ENCODE data around the gene TWF2. TPM values are rescaled to one million over a fixed set of nuclear protein-coding genes. Genes with fewer than 3 reads are reported as not detected.

The TWF2 gene
- total RNA-seq, 1 donor from 2014 or later, result 26.6 TPM

DNA sequence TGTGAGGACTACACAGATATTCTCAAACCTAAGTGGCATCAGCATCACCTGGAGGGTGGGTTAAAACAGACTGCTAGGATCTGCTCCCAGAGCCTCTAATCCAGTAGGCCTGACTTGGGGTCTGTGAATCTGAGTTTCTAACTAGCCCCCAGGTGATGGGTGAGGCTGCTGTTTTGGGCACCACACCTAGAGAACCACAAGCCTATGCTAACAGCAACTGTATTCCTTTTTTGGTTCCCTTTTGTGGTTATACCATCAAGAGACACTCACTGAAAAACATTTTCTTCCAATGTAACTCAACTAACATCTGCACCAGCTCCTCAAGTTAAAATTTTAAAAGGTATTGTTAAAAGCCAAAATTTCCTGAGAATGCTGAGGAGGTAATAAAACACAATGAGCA lies 23.5 kb upstream of the TWF2 start:
- TF ChIP-seq, protein P1, sequence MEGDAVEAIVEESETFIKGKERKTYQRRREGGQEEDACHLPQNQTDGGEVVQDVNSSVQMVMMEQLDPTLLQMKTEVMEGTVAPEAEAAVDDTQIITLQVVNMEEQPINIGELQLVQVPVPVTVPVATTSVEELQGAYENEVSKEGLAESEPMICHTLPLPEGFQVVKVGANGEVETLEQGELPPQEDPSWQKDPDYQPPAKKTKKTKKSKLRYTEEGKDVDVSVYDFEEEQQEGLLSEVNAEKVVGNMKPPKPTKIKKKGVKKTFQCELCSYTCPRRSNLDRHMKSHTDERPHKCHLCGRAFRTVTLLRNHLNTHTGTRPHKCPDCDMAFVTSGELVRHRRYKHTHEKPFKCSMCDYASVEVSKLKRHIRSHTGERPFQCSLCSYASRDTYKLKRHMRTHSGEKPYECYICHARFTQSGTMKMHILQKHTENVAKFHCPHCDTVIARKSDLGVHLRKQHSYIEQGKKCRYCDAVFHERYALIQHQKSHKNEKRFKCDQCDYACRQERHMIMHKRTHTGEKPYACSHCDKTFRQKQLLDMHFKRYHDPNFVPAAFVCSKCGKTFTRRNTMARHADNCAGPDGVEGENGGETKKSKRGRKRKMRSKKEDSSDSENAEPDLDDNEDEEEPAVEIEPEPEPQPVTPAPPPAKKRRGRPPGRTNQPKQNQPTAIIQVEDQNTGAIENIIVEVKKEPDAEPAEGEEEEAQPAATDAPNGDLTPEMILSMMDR (IDR thresholded peaks at IDR 0.05; ENCODE audit: unreplicated experiment), result no peak

DNA sequence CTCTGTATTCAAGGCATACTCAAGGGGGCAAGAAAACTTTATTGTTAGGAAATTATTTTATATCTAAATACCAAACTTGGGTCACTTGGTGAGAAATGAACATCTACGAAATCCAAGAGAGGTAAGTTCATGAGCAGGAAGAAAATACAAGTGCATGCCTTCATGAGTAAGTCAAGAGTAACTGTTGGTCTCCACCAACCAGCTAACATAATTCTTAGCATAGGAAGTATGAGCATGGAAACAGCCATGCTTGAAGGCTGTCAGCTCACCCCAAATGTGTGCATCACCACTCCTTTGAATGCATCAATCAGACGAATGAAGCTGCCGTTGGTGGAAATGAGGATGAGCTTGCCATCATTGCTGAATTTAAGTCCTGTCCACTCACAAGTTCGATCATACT lies 20.5 kb upstream of the TWF2 start:
- no peaks in the 10 kb centered on the region for H3K27me3 Mint-ChIP-seq (ENCODE audit: low read depth)
- DNase-seq (ENCODE audit: low spot score in 2 of 2, unreplicated experiment in 2 of 2), result no peak
- no peaks in the 10 kb centered on the region for H3K9me3 Mint-ChIP-seq
- TF ChIP-seq, protein P1 (IDR thresholded peaks at IDR 0.05; ENCODE audit: unreplicated experiment), result no peak
- H3K36me3 Mint-ChIP-seq, result peaks cover 61% of the 10 kb centered on the region
- no peak overlapping the region for H3K27ac Mint-ChIP-seq
- H3K4me3 Mint-ChIP-seq, result no peak overlapping the region
- H3K4me1 Mint-ChIP-seq, result peaks cover 5% of the 10 kb centered on the region

More for the DNA sequence above, 23.5 kb upstream of the TWF2 start:
- H3K27ac Mint-ChIP-seq, result no peak overlapping the region
- H3K27me3 Mint-ChIP-seq (ENCODE audit: low read depth), result no peaks in the 10 kb centered on the region
- no peak overlapping the region for H3K4me3 Mint-ChIP-seq
- H3K36me3 Mint-ChIP-seq, result peaks cover 60% of the 10 kb centered on the region
- H3K4me1 Mint-ChIP-seq, result peaks cover 6% of the 10 kb centered on the region
- no peak for DNase-seq (ENCODE audit: low spot score in 2 of 2, unreplicated experiment in 2 of 2)
- H3K9me3 Mint-ChIP-seq, result no peaks in the 10 kb centered on the region

DNA sequence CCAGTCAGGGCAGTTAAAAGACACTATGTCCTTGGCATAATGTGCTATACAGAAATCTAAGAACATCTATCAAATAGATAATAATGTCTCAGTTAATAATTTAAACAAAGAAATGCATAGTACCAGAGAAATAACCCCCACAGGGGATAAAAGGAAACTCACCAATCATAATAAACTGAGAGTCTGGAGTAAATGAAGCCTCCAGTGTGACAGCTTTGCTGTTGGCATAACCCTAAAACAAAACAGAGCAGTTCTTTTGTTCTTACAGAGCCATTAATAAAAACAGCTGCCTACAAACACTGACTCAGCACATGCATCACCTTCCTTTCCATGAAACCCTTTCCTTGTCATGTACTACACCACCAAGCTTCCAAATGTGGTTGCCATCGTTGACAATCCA lies 20.1 kb upstream of the TWF2 start:
- H3K4me3 Mint-ChIP-seq, result no peak overlapping the region
- H3K9me3 Mint-ChIP-seq, result no peaks in the 10 kb centered on the region
- TF ChIP-seq, protein P1 (IDR thresholded peaks at IDR 0.05; ENCODE audit: unreplicated experiment), result no peak
- H3K27ac Mint-ChIP-seq, result no peak overlapping the region
- no peak for DNase-seq (ENCODE audit: low spot score in 2 of 2, unreplicated experiment in 2 of 2)
- peaks cover 61% of the 10 kb centered on the region for H3K36me3 Mint-ChIP-seq
- H3K27me3 Mint-ChIP-seq (ENCODE audit: low read depth), result no peaks in the 10 kb centered on the region
- H3K4me1 Mint-ChIP-seq, result peaks cover 7% of the 10 kb centered on the region

- Mint-ChIP-seq H3K4me1 (peaks cover 6% of the 10 kb centered on the region), H3K27me3 (ENCODE audit: low read depth) (no peaks in the 10 kb centered on the region), H3K36me3 (peaks cover 59% of the 10 kb centered on the region), H3K4me3 (no peak overlapping the region), H3K27ac (no peak overlapping the region), H3K9me3 (no peaks in the 10 kb centered on the region)
- TF ChIP-seq, protein P1 (IDR thresholded peaks at IDR 0.05; ENCODE audit: unreplicated experiment), result no peak
- DNase-seq (ENCODE audit: low spot score in 2 of 2, unreplicated experiment in 2 of 2), result no peak
These were observed 19.0 kb upstream of the TWF2 start for GRCh38 chr3:52257911-52258310.

- TF ChIP-seq, protein P1 (IDR thresholded peaks at IDR 0.05; ENCODE audit: unreplicated experiment), result no peak
- no peaks in the 10 kb centered on the region for H3K9me3 Mint-ChIP-seq
- no peak overlapping the region for H3K4me3 Mint-ChIP-seq
- H3K36me3 Mint-ChIP-seq, result peaks cover 53% of the 10 kb centered on the region
- no peaks in the 10 kb centered on the region for H3K27me3 Mint-ChIP-seq (ENCODE audit: low read depth)
- H3K27ac Mint-ChIP-seq, result no peak overlapping the region
- no peak for DNase-seq (ENCODE audit: low spot score in 2 of 2, unreplicated experiment in 2 of 2)
- peaks cover 6% of the 10 kb centered on the region for H3K4me1 Mint-ChIP-seq
These were observed 17.7 kb upstream of the TWF2 start for GRCh38 chr3:52256622-52257021.

DNA sequence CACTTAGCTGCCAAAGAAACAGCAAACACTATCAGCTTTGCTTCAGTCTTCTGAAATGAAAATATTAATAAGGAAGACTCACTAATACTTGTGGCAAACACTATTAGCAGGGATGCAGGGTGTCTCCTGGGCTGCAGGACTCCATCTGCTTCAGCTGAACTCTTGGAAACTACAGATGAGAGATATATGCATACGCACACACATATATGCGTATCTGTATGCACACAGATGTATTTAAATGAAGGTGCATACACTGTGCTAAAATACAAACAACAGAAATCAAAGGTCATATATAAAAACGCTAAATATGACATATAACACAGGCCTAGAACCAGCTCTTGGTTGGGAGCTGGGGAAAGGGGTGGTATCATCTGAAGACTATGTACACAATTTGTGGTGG lies 17.2 kb upstream of the TWF2 start:
- no peak overlapping the region for H3K4me3 Mint-ChIP-seq
- H3K36me3 Mint-ChIP-seq, result peaks cover 50% of the 10 kb centered on the region
- H3K4me1 Mint-ChIP-seq, result peaks cover 6% of the 10 kb centered on the region
- no peaks in the 10 kb centered on the region for H3K27me3 Mint-ChIP-seq (ENCODE audit: low read depth)
- H3K9me3 Mint-ChIP-seq, result no peaks in the 10 kb centered on the region
- no peak for DNase-seq (ENCODE audit: low spot score in 2 of 2, unreplicated experiment in 2 of 2)
- H3K27ac Mint-ChIP-seq, result no peak overlapping the region
- TF ChIP-seq, protein P1 (IDR thresholded peaks at IDR 0.05; ENCODE audit: unreplicated experiment), result no peak
